Measurements from ENCODE around the gene HS6ST3.

The HS6ST3 gene

GRCh38 chr13:96525715-96526114 lies 435.8 kb downstream of the HS6ST3 start:
- H3K9ac ChIP-seq (ENCODE audit: low read length): no peak overlapping the region
- no peak overlapping the region for H2BK5ac ChIP-seq (ENCODE audit: low read depth, low read length, poor library complexity, severe bottlenecking)
- no peaks in the 10 kb centered on the region for H3K79me1 ChIP-seq (replicated peaks; ENCODE audit: low read length, poor library complexity, severe bottlenecking)
- no peak overlapping the region for H4K91ac ChIP-seq (ENCODE audit: low read length)
- no peaks in the 10 kb centered on the region for H3K4me1 ChIP-seq (ENCODE audit: control insufficient read depth, insufficient read depth, low read depth, low read length)
- no peak overlapping the region for H2AK5ac ChIP-seq (ENCODE audit: low read length, severe bottlenecking)
- H2BK15ac ChIP-seq (ENCODE audit: low read depth, poor library complexity, severe bottlenecking): no peak overlapping the region
- H3K14ac ChIP-seq (ENCODE audit: low read length in 2 of 2): no peak overlapping the region
- WGBS: 100% methylated on average over 1 of the region's 2 CpGs
- DNase-seq: no peak
- no peak overlapping the region for H3K23ac ChIP-seq (ENCODE audit: low read length in 2 of 2)
- H2AFZ ChIP-seq (ENCODE audit: low read depth, low read length): no peak overlapping the region
- no peaks in the 10 kb centered on the region for H3K36me3 ChIP-seq (ENCODE audit: control insufficient read depth in 1 of 2, insufficient read depth in 2 of 2, low read depth in 1 of 2, low read length in 2 of 2)
- H3K27me3 ChIP-seq (ENCODE audit: control insufficient read depth in 1 of 2, insufficient read depth in 1 of 2, low read length in 2 of 2): no peaks in the 10 kb centered on the region
- H3K18ac ChIP-seq (ENCODE audit: low read depth in 1 of 2, low read length in 2 of 2): no peak overlapping the region
- H3K4me2 ChIP-seq (ENCODE audit: low read length, poor library complexity, severe bottlenecking): no peak overlapping the region
- no peak overlapping the region for H2BK120ac ChIP-seq (ENCODE audit: low read depth, low read length)
- no peak overlapping the region for H3K27ac ChIP-seq (ENCODE audit: low read length, poor library complexity, severe bottlenecking)
- no peak overlapping the region for H3K4me3 ChIP-seq (ENCODE audit: insufficient read depth in 1 of 2, low read depth in 1 of 2, low read length in 2 of 2)
- H4K8ac ChIP-seq (ENCODE audit: low read length): no peak overlapping the region
- H3K4ac ChIP-seq (ENCODE audit: low read depth in 1 of 2, low read length in 2 of 2): no peak overlapping the region
- peaks cover 10% of the 10 kb centered on the region for H3K9me3 ChIP-seq (ENCODE audit: control insufficient read depth, low read length)
- H2BK12ac ChIP-seq (ENCODE audit: low read length in 2 of 2): no peak overlapping the region

- H2BK12ac ChIP-seq (ENCODE audit: low read length in 2 of 2): no peak overlapping the region
Measured at GRCh38 chr13:96527497-96527896, 437.6 kb downstream of the HS6ST3 start.

GRCh38 chr13:96532804-96533203 lies 442.9 kb downstream of the HS6ST3 start:
- 95% methylated on average over 2 of the region's 2 CpGs for WGBS
- H3K4me3 ChIP-seq (ENCODE audit: insufficient read depth in 1 of 2, low read depth in 1 of 2, low read length in 2 of 2): no peak overlapping the region
- no peak overlapping the region for H3K23ac ChIP-seq (ENCODE audit: low read length in 2 of 2)
- no peak overlapping the region for H3K27ac ChIP-seq (ENCODE audit: low read length, poor library complexity, severe bottlenecking)
- no peaks in the 10 kb centered on the region for H3K27me3 ChIP-seq (ENCODE audit: control insufficient read depth in 1 of 2, insufficient read depth in 1 of 2, low read length in 2 of 2)
- no peak overlapping the region for H2BK5ac ChIP-seq (ENCODE audit: low read depth, low read length, poor library complexity, severe bottlenecking)
- H3K18ac ChIP-seq (ENCODE audit: low read depth in 1 of 2, low read length in 2 of 2): no peak overlapping the region
- no peak overlapping the region for H2AFZ ChIP-seq (ENCODE audit: low read depth, low read length)
- DNase-seq: no peak
- H2AK5ac ChIP-seq (ENCODE audit: low read length, severe bottlenecking): no peak overlapping the region
- H3K9ac ChIP-seq (ENCODE audit: low read length): no peak overlapping the region
- no peaks in the 10 kb centered on the region for H3K36me3 ChIP-seq (ENCODE audit: control insufficient read depth in 1 of 2, insufficient read depth in 2 of 2, low read depth in 1 of 2, low read length in 2 of 2)
- no peak overlapping the region for H2BK120ac ChIP-seq (ENCODE audit: low read depth, low read length)
- no peak overlapping the region for H4K91ac ChIP-seq (ENCODE audit: low read length)
- H3K4me2 ChIP-seq (ENCODE audit: low read length, poor library complexity, severe bottlenecking): no peak overlapping the region
- H2BK15ac ChIP-seq (ENCODE audit: low read depth, poor library complexity, severe bottlenecking): no peak overlapping the region
- H2BK12ac ChIP-seq (ENCODE audit: low read length in 2 of 2): no peak overlapping the region
- no peaks in the 10 kb centered on the region for H3K4me1 ChIP-seq (ENCODE audit: control insufficient read depth, insufficient read depth, low read depth, low read length)
- H3K14ac ChIP-seq (ENCODE audit: low read length in 2 of 2): no peak overlapping the region
- no peak overlapping the region for H4K8ac ChIP-seq (ENCODE audit: low read length)
- H3K4ac ChIP-seq (ENCODE audit: low read depth in 1 of 2, low read length in 2 of 2): no peak overlapping the region
- peaks cover 5% of the 10 kb centered on the region for H3K9me3 ChIP-seq (ENCODE audit: control insufficient read depth, low read length)
- H3K79me1 ChIP-seq (replicated peaks; ENCODE audit: low read length, poor library complexity, severe bottlenecking): no peaks in the 10 kb centered on the region

More at GRCh38 chr13:96527497-96527896, 437.6 kb downstream of the HS6ST3 start:
- no peak overlapping the region for H2BK5ac ChIP-seq (ENCODE audit: low read depth, low read length, poor library complexity, severe bottlenecking)
- no peaks in the 10 kb centered on the region for H3K27me3 ChIP-seq (ENCODE audit: control insufficient read depth in 1 of 2, insufficient read depth in 1 of 2, low read length in 2 of 2)
- no peak overlapping the region for H3K18ac ChIP-seq (ENCODE audit: low read depth in 1 of 2, low read length in 2 of 2)
- H3K9me3 ChIP-seq (ENCODE audit: control insufficient read depth, low read length): peaks cover 10% of the 10 kb centered on the region
- H2AK5ac ChIP-seq (ENCODE audit: low read length, severe bottlenecking): no peak overlapping the region
- no peak overlapping the region for H3K23ac ChIP-seq (ENCODE audit: low read length in 2 of 2)
- no peak overlapping the region for H3K9ac ChIP-seq (ENCODE audit: low read length)
- no peak overlapping the region for H2BK15ac ChIP-seq (ENCODE audit: low read depth, poor library complexity, severe bottlenecking)
- no peak overlapping the region for H3K4ac ChIP-seq (ENCODE audit: low read depth in 1 of 2, low read length in 2 of 2)
- no peak for DNase-seq
- no peak overlapping the region for H2BK120ac ChIP-seq (ENCODE audit: low read depth, low read length)
- H4K91ac ChIP-seq (ENCODE audit: low read length): no peak overlapping the region
- 57% methylated on average over 3 of the region's 3 CpGs for WGBS
- H3K36me3 ChIP-seq (ENCODE audit: control insufficient read depth in 1 of 2, insufficient read depth in 2 of 2, low read depth in 1 of 2, low read length in 2 of 2): no peaks in the 10 kb centered on the region
- no peak overlapping the region for H3K4me3 ChIP-seq (ENCODE audit: insufficient read depth in 1 of 2, low read depth in 1 of 2, low read length in 2 of 2)
- no peak overlapping the region for H4K8ac ChIP-seq (ENCODE audit: low read length)
- H3K4me1 ChIP-seq (ENCODE audit: control insufficient read depth, insufficient read depth, low read depth, low read length): no peaks in the 10 kb centered on the region
- H3K4me2 ChIP-seq (ENCODE audit: low read length, poor library complexity, severe bottlenecking): no peak overlapping the region
- H3K14ac ChIP-seq (ENCODE audit: low read length in 2 of 2): no peak overlapping the region
- H3K27ac ChIP-seq (ENCODE audit: low read length, poor library complexity, severe bottlenecking): no peak overlapping the region
- H3K79me1 ChIP-seq (replicated peaks; ENCODE audit: low read length, poor library complexity, severe bottlenecking): no peaks in the 10 kb centered on the region
- H2AFZ ChIP-seq (ENCODE audit: low read depth, low read length): no peak overlapping the region

DNA sequence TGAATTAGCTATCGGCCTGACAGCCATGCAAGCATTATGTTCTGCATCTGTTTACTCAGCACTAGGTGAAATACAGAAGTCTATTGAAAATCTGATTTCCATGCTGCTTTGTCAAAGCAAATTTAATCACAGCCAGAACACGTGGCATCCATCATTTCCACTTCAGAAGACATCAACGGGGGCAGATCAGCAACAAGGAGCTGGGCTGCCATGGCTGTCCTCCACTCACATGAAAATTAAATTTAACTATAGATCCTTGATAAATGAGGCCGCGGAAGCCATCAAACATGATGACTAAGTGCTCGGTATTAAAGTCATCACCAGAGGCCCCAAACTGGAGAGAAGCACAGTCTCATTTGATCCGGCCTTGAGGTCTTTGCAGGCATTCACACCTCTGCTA lies 443.5 kb downstream of the HS6ST3 start:
- H2BK12ac ChIP-seq (ENCODE audit: low read length in 2 of 2): no peak overlapping the region
- no peak overlapping the region for H4K8ac ChIP-seq (ENCODE audit: low read length)
- H3K79me1 ChIP-seq (replicated peaks; ENCODE audit: low read length, poor library complexity, severe bottlenecking): no peaks in the 10 kb centered on the region
- H3K4ac ChIP-seq (ENCODE audit: low read depth in 1 of 2, low read length in 2 of 2): no peak overlapping the region
- H3K9me3 ChIP-seq (ENCODE audit: control insufficient read depth, low read length): peaks cover 5% of the 10 kb centered on the region
- H3K36me3 ChIP-seq (ENCODE audit: control insufficient read depth in 1 of 2, insufficient read depth in 2 of 2, low read depth in 1 of 2, low read length in 2 of 2): no peaks in the 10 kb centered on the region
- no peak overlapping the region for H2BK5ac ChIP-seq (ENCODE audit: low read depth, low read length, poor library complexity, severe bottlenecking)
- H2AFZ ChIP-seq (ENCODE audit: low read depth, low read length): no peak overlapping the region
- H2BK15ac ChIP-seq (ENCODE audit: low read depth, poor library complexity, severe bottlenecking): no peak overlapping the region
- no peak overlapping the region for H3K14ac ChIP-seq (ENCODE audit: low read length in 2 of 2)
- H3K18ac ChIP-seq (ENCODE audit: low read depth in 1 of 2, low read length in 2 of 2): no peak overlapping the region
- H3K4me2 ChIP-seq (ENCODE audit: low read length, poor library complexity, severe bottlenecking): no peak overlapping the region
- no peaks in the 10 kb centered on the region for H3K27me3 ChIP-seq (ENCODE audit: control insufficient read depth in 1 of 2, insufficient read depth in 1 of 2, low read length in 2 of 2)
- H2BK120ac ChIP-seq (ENCODE audit: low read depth, low read length): no peak overlapping the region
- H4K91ac ChIP-seq (ENCODE audit: low read length): no peak overlapping the region
- WGBS: 79% methylated on average over 7 of the region's 7 CpGs
- H3K27ac ChIP-seq (ENCODE audit: low read length, poor library complexity, severe bottlenecking): no peak overlapping the region
- no peak overlapping the region for H3K9ac ChIP-seq (ENCODE audit: low read length)
- no peak overlapping the region for H3K23ac ChIP-seq (ENCODE audit: low read length in 2 of 2)
- H3K4me3 ChIP-seq (ENCODE audit: insufficient read depth in 1 of 2, low read depth in 1 of 2, low read length in 2 of 2): no peak overlapping the region
- H3K4me1 ChIP-seq (ENCODE audit: control insufficient read depth, insufficient read depth, low read depth, low read length): no peaks in the 10 kb centered on the region
- no peak overlapping the region for H2AK5ac ChIP-seq (ENCODE audit: low read length, severe bottlenecking)
- no peak for DNase-seq
